NOMO-1 (cell line): Measurements from ENCODE around the gene KDR.

Experiments
- DNase-seq, 2 experiments: peaks; one replicate each; lab custom pipeline; 2025; ENCODE audit not compliant: unreplicated experiment in 2 of 2; lab: John Stamatoyannopoulos, UW

Gene KDR

GRCh38 chr4:55124322-55125076, 896 bp downstream of the KDR start:
- DNase-seq, result no peak

- DNase-seq, result no peak
These were observed 1.6 kb downstream of the KDR start for GRCh38 chr4:55123791-55124190.

- DNase-seq, result no peak
These were observed 3.2 kb downstream of the KDR start for GRCh38 chr4:55122235-55122634.

- no peak for DNase-seq
These were observed 4.1 kb downstream of the KDR start for GRCh38 chr4:55121246-55121645.

- no peak for DNase-seq
These were observed 7.0 kb downstream of the KDR start for GRCh38 chr4:55118397-55118796.

GRCh38 chr4:55117511-55117910, 7.9 kb downstream of the KDR start:
- no peak for DNase-seq

- DNase-seq, result no peak
These were observed 8.9 kb downstream of the KDR start for GRCh38 chr4:55116450-55116849.

- DNase-seq, result no peak
These were observed 13.8 kb downstream of the KDR start for GRCh38 chr4:55111601-55112000.

- DNase-seq, result no peak
These were observed 15.3 kb downstream of the KDR start for GRCh38 chr4:55110131-55110530.

GRCh38 chr4:55107054-55107453, 18.3 kb downstream of the KDR start:
- no peak for DNase-seq

GRCh38 chr4:55103224-55103623, 22.2 kb downstream of the KDR start:
- DNase-seq, result no peak

GRCh38 chr4:55099816-55100215, 25.6 kb downstream of the KDR start:
- DNase-seq, result no peak

GRCh38 chr4:55098456-55099204, 26.8 kb downstream of the KDR start:
- no peak for DNase-seq

GRCh38 chr4:55096619-55097018, 28.8 kb downstream of the KDR start:
- DNase-seq, result no peak

- no peak for DNase-seq
These were observed 29.4 kb downstream of the KDR start for GRCh38 chr4:55096045-55096444.

- no peak for DNase-seq
These were observed 32.9 kb downstream of the KDR start for GRCh38 chr4:55092504-55092903.

- no peak for DNase-seq
These were observed 35.5 kb downstream of the KDR start for GRCh38 chr4:55089916-55090315.

- no peak for DNase-seq
These were observed 37.5 kb downstream of the KDR start for GRCh38 chr4:55087913-55088260.

- no peak for DNase-seq
These were observed 38.1 kb downstream of the KDR start for GRCh38 chr4:55087009-55087912.

- no peak for DNase-seq
These were observed 38.8 kb downstream of the KDR start for GRCh38 chr4:55086578-55086977.

- no peak for DNase-seq
These were observed 41.7 kb downstream of the KDR start for GRCh38 chr4:55083735-55084134.
